C4-2B (cell line): ENCODE results near the gene TCERG1L.

ENCODE experiments used
- CTCF ChIP-seq: fragments of 450-650 bp; conservative IDR thresholded peaks from 2 replicates; pipeline ENCODE4 v1.5.1; 2017; ENCODE audit warnings: mild to moderate bottlenecking
- ZFX ChIP-seq: fragments of 450-650 bp; IDR thresholded peaks from 2 replicates; pipeline ENCODE4 v1.6.1; 2017

- no peak for TF ChIP-seq CTCF
- TF ChIP-seq ZFX = no peak
These were observed 97.6 kb downstream of the TCERG1L start for GRCh38 chr10:131213741-131214505.
